Activated effector memory CD4-positive, alpha-beta T cell treated with anti-CD3 and anti-CD28 coated beads, Interleukin-2, amount 50 U/mL, for 16 hours (primary cell): Measurements from ENCODE around the gene SLC4A1AP.
"Not testable (repeated sequence)": the region's sequence is repeated elsewhere in the genome, so short reads cannot be mapped to it uniquely, and the experiment has no call there.

Experiments
- DNase-seq: peaks from one replicate; pipeline ENCODE4 v3.0.0-alpha.2; 2020

Gene SLC4A1AP

GRCh38 chr2:27652341-27652740 lies 11.3 kb upstream of the SLC4A1AP start:
- no peak for DNase-seq

DNA sequence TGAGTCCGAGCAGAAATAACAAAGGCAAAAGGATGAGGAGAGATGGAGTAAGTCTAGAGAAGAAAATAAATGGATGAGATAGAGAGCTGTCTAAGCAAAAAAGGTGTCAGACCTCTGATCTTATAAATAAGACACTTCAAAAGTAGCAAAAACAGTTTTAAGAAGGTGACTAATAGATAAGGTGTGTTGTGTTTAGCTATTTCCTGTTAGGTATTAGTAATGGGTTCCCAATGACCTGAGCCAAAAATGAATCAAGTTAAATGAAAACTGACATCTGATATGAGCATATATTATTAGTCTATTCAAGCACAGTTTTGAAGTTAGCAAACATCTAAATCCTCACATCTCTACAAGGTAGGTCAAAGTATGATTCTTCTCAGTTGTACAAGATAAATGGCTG lies 10.9 kb upstream of the SLC4A1AP start:
- DNase-seq, result no peak

DNA sequence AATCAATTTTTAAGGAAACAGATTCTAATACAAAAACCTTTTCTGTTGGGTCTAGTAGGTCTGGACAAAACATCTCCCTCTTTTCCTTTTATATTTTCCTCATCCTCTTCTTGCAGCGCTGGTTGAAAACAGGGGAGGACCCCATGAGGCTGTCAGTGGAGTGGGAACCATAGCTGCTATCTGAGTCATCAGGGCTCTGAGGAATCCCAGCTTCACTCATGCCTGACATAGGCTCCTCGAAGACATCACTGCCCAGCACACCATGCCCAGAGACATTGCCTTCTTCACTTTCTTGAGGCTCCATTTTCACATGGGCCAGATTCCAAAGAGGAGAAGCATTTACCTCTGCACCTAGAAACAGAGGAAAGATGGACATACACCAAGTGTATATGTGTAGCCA lies 10.3 kb upstream of the SLC4A1AP start:
- no peak for DNase-seq

- DNase-seq, result no peak
These were observed 8.3 kb upstream of the SLC4A1AP start for GRCh38 chr2:27655155-27655951.

DNA sequence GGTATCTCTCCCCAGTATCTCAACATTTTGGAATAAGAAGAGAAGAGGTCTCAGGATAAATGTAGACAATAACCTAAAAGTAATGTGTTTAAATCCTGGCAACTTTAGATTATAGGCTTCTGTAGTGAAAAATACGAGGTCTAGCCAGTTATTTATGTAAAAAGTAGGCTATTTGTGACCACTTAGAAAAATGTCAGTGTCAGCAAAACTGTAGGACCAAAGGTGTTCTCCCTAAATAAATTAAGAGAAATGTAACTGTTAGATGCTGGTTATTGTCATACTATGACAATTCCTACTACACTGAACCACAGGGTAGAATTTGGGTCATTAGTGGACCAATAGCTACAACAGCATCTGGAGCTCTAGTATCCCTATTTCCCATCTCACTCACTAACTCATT lies 2.3 kb upstream of the SLC4A1AP start:
- no peak for DNase-seq

DNA sequence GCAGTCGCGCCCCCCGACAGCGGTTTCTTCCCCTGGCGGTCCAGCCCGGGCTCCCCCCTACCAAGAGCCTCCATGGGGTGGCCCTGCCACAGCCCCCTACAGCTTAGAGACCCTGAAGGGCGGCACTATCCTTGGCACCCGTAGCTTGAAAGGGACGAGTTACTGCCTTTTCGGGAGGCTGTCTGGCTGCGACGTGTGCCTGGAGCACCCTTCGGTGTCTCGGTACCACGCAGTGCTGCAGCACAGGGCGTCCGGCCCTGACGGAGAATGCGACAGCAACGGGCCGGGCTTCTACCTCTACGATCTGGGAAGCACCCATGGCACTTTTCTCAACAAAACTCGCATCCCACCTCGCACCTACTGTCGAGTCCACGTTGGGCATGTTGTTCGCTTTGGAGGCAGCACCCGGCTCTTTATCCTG lies 475 bp downstream of the SLC4A1AP start:
- DNase-seq, result no peak

GRCh38 chr2:27664622-27665363 lies 1.1 kb downstream of the SLC4A1AP start:
- no peak for DNase-seq

DNA sequence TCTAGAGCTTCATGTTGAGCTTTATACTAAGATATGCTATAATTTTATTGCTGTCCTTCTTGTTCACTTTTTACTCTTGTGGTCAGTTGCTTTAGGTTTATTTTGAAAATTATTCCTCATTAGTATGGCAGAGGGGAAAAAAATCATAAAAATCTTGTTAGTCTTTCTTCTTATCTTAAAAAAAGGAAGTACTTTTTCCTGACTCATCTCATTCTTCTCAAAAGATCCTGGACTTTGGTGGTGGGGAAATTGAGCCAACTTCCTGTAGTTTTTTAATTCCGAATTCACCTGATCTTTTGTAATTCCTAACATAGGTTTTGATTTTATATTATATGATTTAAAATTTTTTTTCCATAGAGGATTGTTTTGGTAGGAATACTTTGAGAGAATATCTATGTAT lies 3.8 kb downstream of the SLC4A1AP start:
- DNase-seq, result no peak

DNA sequence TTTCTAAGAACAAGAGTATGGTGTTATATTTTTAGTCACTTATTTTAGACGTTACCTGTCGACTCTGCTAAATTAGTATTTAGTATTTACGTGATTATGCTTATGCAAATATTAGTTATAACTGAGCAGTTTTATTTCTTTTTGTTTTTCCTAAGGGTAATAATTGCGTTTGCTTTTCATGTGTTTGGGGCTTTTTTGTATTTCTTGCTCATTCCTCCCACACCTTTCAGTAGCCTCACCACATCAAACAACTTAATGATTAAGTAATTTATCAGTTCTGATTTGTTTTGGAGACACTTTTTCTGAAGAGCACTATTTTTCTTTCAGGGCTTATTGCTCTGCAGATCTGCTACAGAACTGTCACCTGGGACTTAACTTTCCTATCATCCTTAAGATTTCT lies 7.5 kb downstream of the SLC4A1AP start:
- no peak for DNase-seq

DNA sequence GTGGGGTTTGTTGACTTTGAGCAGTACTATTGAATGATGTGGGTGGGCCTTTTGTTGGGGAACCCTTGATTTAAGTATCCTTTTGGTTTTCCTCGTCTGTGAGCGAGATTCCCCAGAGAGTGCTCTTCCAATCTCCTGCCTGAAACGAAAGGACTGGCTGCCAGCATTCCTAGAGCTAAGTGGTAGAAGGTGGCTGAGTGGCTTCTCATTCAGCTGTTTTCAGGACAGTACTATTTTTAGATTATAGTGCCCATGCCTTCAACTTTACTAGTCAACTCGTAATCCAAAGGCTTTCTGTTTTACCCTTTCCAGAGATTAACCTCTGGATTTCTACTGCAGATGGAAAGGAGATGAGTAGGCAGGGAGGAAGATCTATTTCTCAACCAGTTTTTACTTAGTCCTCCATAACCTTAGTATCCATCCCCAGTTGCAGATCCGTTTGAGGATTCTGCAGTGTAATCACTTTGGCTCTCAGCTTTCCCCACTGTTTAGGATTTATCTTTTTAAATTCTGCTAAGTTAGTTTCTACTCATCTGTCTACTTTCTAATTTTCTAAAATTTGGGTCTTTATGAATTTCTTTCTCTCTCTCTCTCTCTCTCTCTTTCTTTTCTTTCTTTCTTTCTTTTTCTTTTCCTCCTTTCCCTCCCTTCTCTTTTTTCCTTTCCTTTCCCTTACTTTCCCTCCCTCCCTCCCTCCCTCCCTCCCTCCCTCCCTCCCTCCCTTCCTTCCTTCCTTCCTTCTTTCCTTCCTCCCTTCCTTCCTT lies 9.2 kb downstream of the SLC4A1AP start:
- DNase-seq, result no peak

- DNase-seq, result no peak
These were observed 16.9 kb downstream of the SLC4A1AP start for GRCh38 chr2:27680571-27680970.

DNA sequence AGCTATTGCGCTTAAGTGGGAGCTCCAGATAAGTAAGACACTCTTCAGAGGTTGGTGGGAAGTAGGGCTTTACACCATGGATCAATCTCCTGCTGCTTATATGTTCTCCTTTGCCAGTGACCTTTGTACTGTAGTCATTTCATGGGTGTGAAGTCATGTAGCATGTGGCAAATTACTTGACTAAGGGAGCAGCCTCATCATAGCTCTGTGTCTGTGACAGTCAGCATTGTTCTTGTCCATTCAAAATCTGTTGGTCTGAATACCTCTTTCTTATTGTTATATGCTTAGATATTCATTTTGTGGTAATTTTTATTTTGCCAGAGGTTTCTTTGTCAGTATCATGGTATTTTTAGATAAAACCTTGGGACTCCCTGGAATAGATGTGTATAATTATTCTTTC lies 18.2 kb downstream of the SLC4A1AP start:
- no peak for DNase-seq

DNA sequence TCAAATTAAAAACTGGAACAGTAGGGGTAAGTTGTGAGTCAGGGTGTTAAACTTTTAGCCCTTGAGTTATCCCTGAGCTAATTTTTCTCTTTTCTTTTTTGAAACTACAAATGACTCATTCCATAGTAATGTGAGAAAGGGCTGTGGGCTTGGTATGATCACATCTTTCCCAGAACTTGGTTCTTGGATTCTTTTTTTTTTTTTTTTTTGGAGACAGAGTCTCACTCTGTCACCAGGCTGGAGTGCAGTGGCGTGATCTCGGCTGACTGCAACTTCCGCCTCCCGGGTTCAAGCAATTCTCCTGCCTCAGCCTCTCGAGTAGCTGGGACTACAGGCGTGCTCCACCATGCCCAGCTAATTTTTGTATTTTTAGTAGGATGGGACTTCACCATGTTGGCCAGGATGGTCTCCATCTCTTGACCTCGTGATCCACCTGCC lies 18.7 kb downstream of the SLC4A1AP start:
- not testable (repeated sequence) for DNase-seq

DNA sequence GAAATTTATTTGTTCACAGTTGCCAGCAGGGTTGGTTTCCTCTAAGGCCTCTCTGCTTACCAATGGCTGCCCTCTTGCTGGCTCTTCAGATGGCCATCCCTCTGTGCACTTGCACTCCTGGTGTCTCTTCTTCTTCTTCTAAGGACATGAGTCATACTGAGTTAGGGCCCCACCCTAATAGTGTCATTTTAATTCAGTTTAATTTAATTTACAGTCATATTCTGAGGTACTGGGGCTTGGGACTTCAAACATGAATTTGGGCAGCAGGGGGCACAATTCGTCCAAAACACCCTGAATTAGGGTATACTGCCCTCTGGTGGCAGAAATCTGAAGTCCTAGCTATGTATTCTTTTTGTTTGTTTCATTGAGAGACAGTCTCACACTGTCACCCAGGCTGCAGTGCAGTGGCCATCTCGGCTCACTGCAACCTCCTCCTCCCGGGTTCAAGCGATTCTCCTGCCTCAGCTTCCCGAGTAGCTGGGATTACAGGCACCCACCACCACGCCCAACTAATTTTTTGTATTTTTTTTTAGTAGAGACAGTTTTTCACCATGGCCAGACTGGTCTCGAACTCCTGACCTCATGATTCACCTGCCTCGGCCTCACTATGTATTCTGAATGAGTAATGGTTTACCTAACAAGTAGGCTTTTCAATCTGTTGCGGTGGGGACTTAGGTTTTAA lies 19.8 kb downstream of the SLC4A1AP start:
- DNase-seq, result peak; percentile 93

- DNase-seq, result not testable (repeated sequence)
These were observed 21.3 kb downstream of the SLC4A1AP start for GRCh38 chr2:27685006-27685405.

DNA sequence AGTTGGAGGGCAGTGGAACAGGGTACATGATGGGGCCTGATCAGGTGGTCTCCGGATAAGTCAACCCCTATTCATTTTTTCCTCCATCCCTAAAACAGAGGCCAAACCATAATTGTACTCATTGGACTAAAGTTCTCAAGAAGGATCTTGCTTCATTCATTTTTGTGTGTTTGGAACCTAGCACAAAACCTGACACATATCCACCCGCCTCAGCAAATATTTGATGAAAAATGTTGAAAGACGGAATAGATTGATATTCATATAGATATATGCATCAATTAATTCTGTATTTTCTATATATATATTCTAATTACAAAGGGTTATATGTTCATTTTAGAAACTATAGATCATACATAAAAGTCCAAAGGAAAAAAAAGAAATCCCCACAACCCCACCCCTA lies 21.9 kb downstream of the SLC4A1AP start:
- no peak for DNase-seq

DNA sequence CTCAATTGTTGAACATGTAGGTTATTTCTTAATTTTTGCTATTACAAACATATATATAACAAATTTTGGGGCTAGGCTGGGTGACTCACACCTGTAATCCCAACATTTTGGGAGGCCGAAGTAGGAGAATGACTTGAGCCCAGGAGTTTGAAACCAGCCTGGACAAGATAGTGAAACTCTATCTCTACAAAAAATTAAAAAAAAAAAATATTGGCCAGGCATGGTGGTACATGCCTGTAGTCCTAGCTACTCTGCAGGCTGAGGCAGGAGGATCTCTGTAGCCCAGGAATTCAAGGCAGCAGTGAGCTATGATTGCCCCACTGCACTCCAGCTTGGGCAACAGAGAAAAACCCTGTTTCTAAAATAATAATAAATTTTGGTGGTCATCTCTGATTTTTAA lies 23.5 kb downstream of the SLC4A1AP start:
- DNase-seq, result no peak

DNA sequence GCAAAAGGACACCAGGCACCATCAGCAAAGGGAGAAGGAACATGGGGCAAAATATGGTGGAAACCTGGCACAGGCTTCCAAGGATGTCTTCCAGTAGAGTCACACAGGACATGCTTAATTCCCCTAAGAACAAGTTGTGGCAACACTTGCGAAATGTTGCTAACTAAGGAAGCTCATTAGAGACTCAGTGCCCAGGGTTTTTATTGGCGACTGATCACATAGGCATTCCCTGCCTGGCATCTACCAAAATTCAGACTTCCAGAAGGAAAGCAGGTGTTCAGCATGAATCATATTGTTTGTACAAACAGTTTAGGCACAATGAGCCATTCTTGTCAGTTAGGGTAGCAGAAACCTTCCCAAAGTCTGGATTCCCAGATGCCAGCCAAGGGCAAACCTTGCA lies 25.7 kb downstream of the SLC4A1AP start:
- DNase-seq, result no peak

GRCh38 chr2:27690052-27690451 lies 26.4 kb downstream of the SLC4A1AP start:
- no peak for DNase-seq

- no peak for DNase-seq
These were observed 34.0 kb downstream of the SLC4A1AP start for GRCh38 chr2:27697660-27698059.

DNA sequence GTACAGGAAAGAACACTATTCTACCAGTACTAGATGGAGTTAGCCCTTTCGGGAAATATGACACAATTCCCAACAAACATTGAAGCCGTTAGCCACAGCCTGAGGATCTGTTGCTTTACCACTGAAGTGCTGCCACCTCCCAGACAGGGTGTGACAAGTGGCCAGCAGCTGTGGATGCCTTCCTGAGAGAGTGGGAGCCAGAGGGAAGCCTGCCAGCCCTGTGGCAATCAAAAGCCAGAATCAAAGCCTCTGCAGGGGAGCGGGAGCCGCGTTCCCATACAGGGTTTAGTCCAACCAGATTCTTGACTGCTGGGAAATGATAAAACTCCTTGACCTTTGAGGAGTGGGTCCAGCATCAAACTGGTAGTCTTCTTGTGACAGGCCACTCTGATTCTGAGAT lies 38.0 kb downstream of the SLC4A1AP start:
- DNase-seq, result no peak

DNA sequence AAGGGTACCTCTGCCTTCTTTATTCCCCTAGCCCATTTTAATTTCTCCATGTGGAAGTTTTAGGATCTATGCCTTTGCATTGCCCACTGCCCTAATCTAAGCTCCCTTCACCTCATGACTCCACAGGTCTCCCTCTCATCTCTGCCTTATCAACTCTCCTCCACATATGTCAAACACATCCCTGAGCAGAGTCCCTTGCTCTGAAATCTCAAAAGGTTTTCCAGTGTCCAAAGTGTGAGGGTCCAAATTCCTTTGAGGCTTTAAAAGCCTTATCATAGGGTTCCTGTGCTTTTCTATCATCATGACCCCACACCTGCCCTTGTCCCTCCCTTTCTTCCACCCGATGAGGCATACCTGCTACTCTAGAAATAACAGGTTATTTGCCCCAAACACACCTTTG lies 38.6 kb downstream of the SLC4A1AP start:
- DNase-seq, result no peak
